A375 (cell line): ENCODE data around the gene ZNF564. TPM values are rescaled to one million over a fixed set of nuclear protein-coding genes. Genes with fewer than 3 reads are reported as not detected.

Source experiments
- small RNA-seq: library from RNA; depleted of rRNA; stranded (forward); fragments of <200 nt; gene quantifications from one replicate; pipeline ENCODE3, GENCODE V24; 2014
- total RNA-seq: library from RNA; depleted of rRNA; stranded (reverse); fragments of >200 nt; shearing (Covaris generic); gene quantifications from 2 replicates; pipeline ENCODE4 v1.2.3, GENCODE V29; 2014; rRNA removed

The ZNF564 gene
- total RNA-seq, result 3.4 TPM in 2 replicates

DNA sequence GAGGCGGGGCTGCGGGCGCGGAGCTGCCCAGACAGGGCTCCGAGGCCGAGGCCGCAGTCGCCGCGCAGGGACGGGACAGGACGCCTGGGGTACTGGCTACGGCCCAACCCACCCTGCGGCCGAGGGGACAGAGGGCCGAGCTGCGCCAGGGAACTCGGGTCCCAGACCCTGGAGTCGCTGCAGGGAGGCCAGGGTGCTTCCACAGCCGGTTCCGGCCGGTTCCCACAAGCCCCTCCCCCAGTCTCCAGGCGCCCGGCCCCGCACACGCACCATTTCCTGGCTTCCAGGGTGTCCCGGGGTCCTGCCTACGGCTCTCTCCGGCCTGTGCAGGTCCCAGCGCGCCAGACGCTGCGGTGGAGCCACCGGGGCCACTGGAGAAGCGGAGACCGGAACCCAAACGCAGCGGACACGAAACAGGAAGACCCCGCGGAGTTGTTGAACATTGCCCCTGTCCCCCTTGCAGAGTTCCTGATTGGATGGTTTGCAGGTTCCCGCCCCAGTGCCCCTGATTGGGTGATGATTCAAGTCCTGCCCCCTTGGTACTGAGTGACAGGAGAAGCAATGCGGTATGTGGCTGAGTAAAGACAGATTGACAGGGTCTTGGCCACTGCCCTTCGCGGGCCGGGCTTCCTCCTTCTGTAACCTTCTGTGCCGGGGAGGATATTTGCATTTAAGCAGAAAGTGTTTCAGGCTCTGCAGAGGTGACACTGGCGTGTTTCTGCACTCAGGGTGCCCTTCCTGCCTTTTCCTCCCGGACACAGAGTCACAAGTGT, at the start of gene ZNF564:
Gene ZNF564, minus strand, starts transcription at position 423 of the 773 bp plus-strand sequence. Its CDS starts 150 bp downstream, at position 273.

DNA sequence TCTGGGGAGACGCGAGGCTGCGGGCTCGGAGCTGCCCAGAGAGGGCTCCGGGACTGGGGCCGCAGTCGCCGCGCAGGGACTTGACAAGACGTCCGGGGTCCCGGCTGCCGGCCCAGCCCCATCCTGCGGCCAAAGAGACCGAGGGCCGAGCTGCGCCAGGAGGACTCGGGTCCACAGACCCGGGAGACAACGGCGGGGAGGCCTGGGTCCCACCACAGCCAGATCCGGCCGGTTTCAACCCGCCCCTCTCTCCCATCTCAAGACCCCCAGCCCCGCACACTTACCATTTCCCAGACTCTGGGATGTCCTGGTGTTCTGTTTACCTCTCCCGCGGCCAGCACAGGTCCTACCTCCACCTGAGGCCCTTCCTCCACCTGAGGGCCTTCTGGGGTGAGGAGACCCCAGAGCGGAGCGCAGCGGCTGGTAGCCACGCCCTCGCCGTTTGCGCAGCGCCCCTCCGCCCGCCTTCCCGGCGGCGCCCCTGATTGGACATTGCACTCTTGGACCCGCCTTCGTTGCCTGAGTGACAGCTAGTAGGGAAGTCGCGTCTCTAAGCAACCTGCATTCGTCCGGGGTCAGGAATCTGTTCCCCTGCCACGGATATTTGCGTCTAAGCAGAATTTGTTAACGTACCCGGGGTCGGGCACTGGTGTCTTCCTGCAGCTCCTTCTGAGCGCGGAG, 66.8 kb downstream of the ZNF564 start, which contains the start of gene ZNF709:
Gene ZNF709, minus strand, starts transcription at position 446 of the 681 bp plus-strand sequence. Its CDS starts 159 bp downstream, at position 287.

Small RNA genes within 50 kb of the gene (small RNA-seq; reads per million reads assigned to genes)
- gene MTCO1P27, result not detected
- not detected for gene PPIAP20

Other genes starting within 250 kb of the ZNF564 start
- 1.4 and 2.4 TPM in 2 replicates for gene ZNF563, start 217.8 kb downstream of the ZNF564 start, total RNA-seq
- 0.21 and 0.53 TPM in 2 replicates for gene ZNF442, start 185.8 kb downstream of the ZNF564 start, total RNA-seq
- 2.3 and 4.1 TPM in 2 replicates for gene ZNF799, start 150.2 kb downstream of the ZNF564 start, total RNA-seq
- 2.2 and 2.5 TPM in 2 replicates for gene ZNF443, start 110.5 kb downstream of the ZNF564 start, total RNA-seq
- 0.45 and 0.98 TPM in 2 replicates for gene ZNF709, start 66.7 kb downstream of the ZNF564 start, total RNA-seq
- 8.4 and 12.2 TPM in 2 replicates for gene ZNF490, start 59.3 kb upstream of the ZNF564 start, total RNA-seq
- 12.5 and 16.3 TPM in 2 replicates for gene ZNF791, start 59.4 kb upstream of the ZNF564 start, total RNA-seq
- 50.7 and 54.4 TPM in 2 replicates for gene MAN2B1, start 115.3 kb upstream of the ZNF564 start, total RNA-seq
- gene WDR83, start 115.3 kb upstream of the ZNF564 start, total RNA-seq, result 52.2 and 53.5 TPM in 2 replicates
- 193 and 202 TPM in 2 replicates for gene DHPS, start 130.4 kb upstream of the ZNF564 start, total RNA-seq
- 2.1 TPM in 1 of 2 replicates, not detected in the other for gene GNG14, start 136.5 kb upstream of the ZNF564 start, total RNA-seq
- 34.6 and 41.0 TPM in 2 replicates for gene FBXW9, start 145.1 kb upstream of the ZNF564 start, total RNA-seq
- 39.9 and 41.8 TPM in 2 replicates for gene TNPO2, start 172.4 kb upstream of the ZNF564 start, total RNA-seq
- gene TRIR, start 183.2 kb upstream of the ZNF564 start, total RNA-seq, result 639 and 708 TPM in 2 replicates
- gene GET3, start 186.0 kb upstream of the ZNF564 start, total RNA-seq, result 128 and 132 TPM in 2 replicates
- gene BEST2, start 200.3 kb upstream of the ZNF564 start, total RNA-seq, result not detected in 2 replicates
- gene HOOK2, start 224.1 kb upstream of the ZNF564 start, total RNA-seq, result 21.1 and 25.3 TPM in 2 replicates
- gene JUNB, start 240.0 kb upstream of the ZNF564 start, total RNA-seq, result 171 and 236 TPM in 2 replicates